ENCODE data around the gene MBD3L4. TPM values are rescaled to one million over a fixed set of nuclear protein-coding genes. Genes with fewer than 3 reads are reported as not detected.

The MBD3L4 gene
- total RNA-seq, 1 donor from 2014 or later, result not detected

Other genes starting within 250 kb of the MBD3L4 start
- gene ADGRE1, start 152.6 kb downstream of the MBD3L4 start, total RNA-seq, result not detected in 2 replicates
- gene MBD3L2B, start 18.7 kb downstream of the MBD3L4 start, total RNA-seq, result not detected in 2 replicates
- gene MBD3L5, start 9.6 kb downstream of the MBD3L4 start, total RNA-seq, result not detected in 2 replicates
- gene MBD3L2, start 9.1 kb upstream of the MBD3L4 start, total RNA-seq, result not detected in 2 replicates
- not detected in 2 replicates for gene MBD3L3, start 18.5 kb upstream of the MBD3L4 start, total RNA-seq
- 14.0 and 16.2 TPM in 2 replicates for gene ZNF557, start 29.5 kb upstream of the MBD3L4 start, total RNA-seq